Panc1 (cell line): ENCODE measurements around the gene GBA2. TPM values are rescaled to one million over a fixed set of nuclear protein-coding genes. Genes with fewer than 3 reads are reported as not detected.

Experiments
- ATAC-seq: fragments of 200-7000 bp; cut with Tn5 transposase; 2 replicates; pipeline ENCODE4 v1.9.1; 2020; ENCODE audit warnings: mild to moderate bottlenecking, moderate library complexity
- BruUV-seq: library from RNA; stranded (reverse); fragments of 400-500 nt; replicated peaks from 2 replicates; lab custom pipeline; 2021; lab: Mats Ljungman, UMichigan
- CTCF ChIA-PET: fragments of 300-600 bp; sonication (Branson Sonifier 250); formaldehyde crosslinking; loops from one replicate; lab custom pipeline; 2022; ENCODE audit warnings: antibody characterized with exemption; lab: Charles Lee
- POLR2A ChIA-PET: fragments of 300-600 bp; sonication (Branson Sonifier 250); formaldehyde crosslinking; loops from one replicate; lab custom pipeline; 2022; ENCODE audit warnings: antibody characterized with exemption; lab: Charles Lee
- DNase-seq: peaks from one replicate; pipeline ENCODE4 v3.0.0-alpha.2; 2010; ENCODE audit warnings: low read depth, low spot score
- H3K27ac ChIP-seq: 2 replicates; pipeline ENCODE4 v1.5.1; 2011; ENCODE audit warnings: mild to moderate bottlenecking, low read length, inconsistent platforms
- H3K27me3 ChIP-seq: fragments of 200-500 bp; sonication (Bioruptor generic); 2 replicates; pipeline ENCODE4 v1.6.0; 2014; ENCODE audit warnings: low read length, inconsistent platforms; ENCODE audit not compliant: control insufficient read depth, insufficient read depth
- H3K36me3 ChIP-seq: fragments of 200-500 bp; sonication (Bioruptor generic); 2 replicates; pipeline ENCODE4 v1.5.1; 2014; ENCODE audit warnings: inconsistent platforms, mild to moderate bottlenecking, low read length, moderate library complexity; ENCODE audit not compliant: control insufficient read depth, insufficient read depth
- H3K4me1 ChIP-seq: 2 replicates; pipeline ENCODE4 v1.5.1; 2011; ENCODE audit warnings: inconsistent platforms, mild to moderate bottlenecking, low read length, moderate library complexity; ENCODE audit not compliant: control insufficient read depth, insufficient read depth
- H3K4me3 ChIP-seq, 2 experiments: 2 replicates each; pipeline ENCODE4 v1.5.1; 2011 to 2012; ENCODE audit warnings: low read depth in 2 of 2, low read length in 2 of 2, mild to moderate bottlenecking in 2 of 2, inconsistent platforms in 1 of 2, moderate library complexity in 1 of 2
- H3K9me3 ChIP-seq: fragments of 200-500 bp; sonication (Bioruptor generic); 2 replicates; pipeline ENCODE4 v1.5.1; 2014; ENCODE audit warnings: low read depth, mild to moderate bottlenecking, inconsistent platforms, low read length, moderate library complexity; ENCODE audit not compliant: control insufficient read depth, insufficient read depth
- POLR2AphosphoS5 ChIP-seq: IDR thresholded peaks from 2 replicates; pipeline ENCODE4 v1.6.1; 2012; ENCODE audit warnings: mild to moderate bottlenecking, low read depth, low read length, moderate library complexity
- SIN3A ChIP-seq: IDR thresholded peaks from 2 replicates; pipeline ENCODE4 v1.6.1; 2012; ENCODE audit warnings: low read depth, mild to moderate bottlenecking, low read length, moderate library complexity, borderline replicate concordance; ENCODE audit not compliant: insufficient read depth
- TCF7L2 ChIP-seq: IDR thresholded peaks from 2 replicates; pipeline ENCODE4 v1.6.1; 2011; ENCODE audit warnings: mild to moderate bottlenecking, low read depth, low read length, inconsistent platforms
- in situ Hi-C: cut with HindIII; loops from 2 replicates; pipeline ENCODE4 v1.10.0; 2016; ENCODE audit warnings: low sequenced_read_pairs, low pct_unique_long_range_greater_than_20kb
- intact Hi-C: fragments of 100-400 bp; cut with micrococcal nuclease; formaldehyde crosslinking; loops from one replicate; pipeline ENCODE4 v1.10.0; 2022; ENCODE audit not compliant: unreplicated experiment
- total RNA-seq: library from RNA; stranded (reverse); gene quantifications from one replicate; pipeline ENCODE4 v1.2.1, GENCODE V29; 2021; ENCODE audit not compliant: unreplicated experiment
- TF ChIP-seq, protein P1 (sequence below), 2 experiments: IDR thresholded peaks; 2 replicates each; pipeline ENCODE4 v1.6.1; 2011 to 2012; ENCODE audit warnings: low read depth in 2 of 2, control low read depth in 1 of 2, low read length in 1 of 2, mild to moderate bottlenecking in 1 of 2, moderate library complexity in 1 of 2; ENCODE audit not compliant: insufficient read depth in 1 of 2
- TF ChIP-seq, protein P2 (sequence below): fragments of 450-650 bp; IDR thresholded peaks from 2 replicates; pipeline ENCODE4 v1.5.1; 2017; ENCODE audit warnings: mild to moderate bottlenecking

The GBA2 gene
- total RNA-seq, 1 experiment from 2014 or later: 109 TPM

DNA sequence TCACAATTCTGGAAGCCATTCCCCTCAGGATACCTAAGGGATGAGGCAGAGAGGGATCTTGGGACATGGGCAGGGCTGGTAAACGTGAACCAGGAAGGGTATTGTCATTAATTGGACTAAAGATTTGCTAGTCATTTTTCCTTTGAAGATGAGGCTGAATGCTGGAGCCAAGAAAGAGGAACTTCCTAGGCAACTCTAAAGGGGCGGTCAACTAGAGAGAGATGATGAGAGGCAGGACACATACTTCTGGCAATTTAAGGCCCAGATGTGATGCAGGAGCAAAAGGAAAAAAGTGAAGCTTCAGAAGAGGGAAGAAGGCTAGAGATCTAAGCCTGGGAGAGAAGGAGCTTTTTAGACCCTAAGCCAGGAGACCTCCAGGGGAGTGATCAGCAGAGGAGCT is 5.6 kb downstream of the GBA2 start:
- Histone ChIP-seq H3K4me1 (peaks cover 17% of the 10 kb centered on the region; the same call in 1 of the 2 replicates), H3K9me3 (no peaks in the 10 kb centered on the region), H3K27ac (no peak overlapping the region), H3K4me3 (no peak overlapping the region), H3K27me3 (no peaks in the 10 kb centered on the region), H3K36me3 (peaks cover 18% of the 10 kb centered on the region)
- intact Hi-C loops: no loop called here
- ChIA-PET POLR2A (no interaction called here), CTCF (interaction anchor here (0.5 kb wide), 1 partner anchor 39 kb away, joined by 4 read pairs; no protein-coding TSS in a partner anchor)
- TF ChIP-seq POLR2AphosphoS5: no peak
- in situ Hi-C loops: no loop called here
- no peak for DNase-seq
- BruUV-seq: no TSS peak
- no peak for ATAC-seq

DNA sequence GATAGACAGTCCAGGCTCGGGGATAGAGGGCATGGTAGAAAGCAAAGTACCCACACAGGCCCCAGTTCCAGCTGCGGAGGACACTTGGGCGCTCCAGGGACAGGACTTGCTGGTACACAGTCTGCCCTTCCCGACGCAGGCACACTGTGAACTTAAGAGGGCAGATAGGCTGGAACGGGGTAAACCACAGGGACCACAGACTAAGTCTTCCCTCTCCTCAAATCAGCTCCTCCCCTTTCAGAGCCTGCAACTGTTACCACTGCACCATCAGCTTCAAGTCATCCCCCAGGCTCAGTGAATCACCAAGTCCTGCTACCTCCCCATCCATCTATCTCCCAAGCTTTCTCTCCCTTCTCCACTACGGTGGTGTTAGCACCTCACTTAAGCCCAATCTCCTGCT is 7.3 kb downstream of the GBA2 start:
- Histone ChIP-seq H3K4me3 (no peak overlapping the region), H3K36me3 (peaks cover 24% of the 10 kb centered on the region), H3K4me1 (peaks cover 17% of the 10 kb centered on the region), H3K9me3 (no peaks in the 10 kb centered on the region), H3K27ac (no peak overlapping the region), H3K27me3 (no peaks in the 10 kb centered on the region)
- in situ Hi-C loops: no loop called here
- ChIA-PET POLR2A (no interaction called here), CTCF (interaction anchor here (1.2 kb wide), 1 partner anchor 141 kb away, joined by 3 read pairs; no protein-coding TSS in a partner anchor)
- no peak for ATAC-seq
- intact Hi-C loops: no loop called here
- BruUV-seq: no TSS peak
- DNase-seq: no peak
- TF ChIP-seq SIN3A: no peak
- no peak for TF ChIP-seq POLR2AphosphoS5
- no peak for TF ChIP-seq TCF7L2
- TF ChIP-seq, protein P1, sequence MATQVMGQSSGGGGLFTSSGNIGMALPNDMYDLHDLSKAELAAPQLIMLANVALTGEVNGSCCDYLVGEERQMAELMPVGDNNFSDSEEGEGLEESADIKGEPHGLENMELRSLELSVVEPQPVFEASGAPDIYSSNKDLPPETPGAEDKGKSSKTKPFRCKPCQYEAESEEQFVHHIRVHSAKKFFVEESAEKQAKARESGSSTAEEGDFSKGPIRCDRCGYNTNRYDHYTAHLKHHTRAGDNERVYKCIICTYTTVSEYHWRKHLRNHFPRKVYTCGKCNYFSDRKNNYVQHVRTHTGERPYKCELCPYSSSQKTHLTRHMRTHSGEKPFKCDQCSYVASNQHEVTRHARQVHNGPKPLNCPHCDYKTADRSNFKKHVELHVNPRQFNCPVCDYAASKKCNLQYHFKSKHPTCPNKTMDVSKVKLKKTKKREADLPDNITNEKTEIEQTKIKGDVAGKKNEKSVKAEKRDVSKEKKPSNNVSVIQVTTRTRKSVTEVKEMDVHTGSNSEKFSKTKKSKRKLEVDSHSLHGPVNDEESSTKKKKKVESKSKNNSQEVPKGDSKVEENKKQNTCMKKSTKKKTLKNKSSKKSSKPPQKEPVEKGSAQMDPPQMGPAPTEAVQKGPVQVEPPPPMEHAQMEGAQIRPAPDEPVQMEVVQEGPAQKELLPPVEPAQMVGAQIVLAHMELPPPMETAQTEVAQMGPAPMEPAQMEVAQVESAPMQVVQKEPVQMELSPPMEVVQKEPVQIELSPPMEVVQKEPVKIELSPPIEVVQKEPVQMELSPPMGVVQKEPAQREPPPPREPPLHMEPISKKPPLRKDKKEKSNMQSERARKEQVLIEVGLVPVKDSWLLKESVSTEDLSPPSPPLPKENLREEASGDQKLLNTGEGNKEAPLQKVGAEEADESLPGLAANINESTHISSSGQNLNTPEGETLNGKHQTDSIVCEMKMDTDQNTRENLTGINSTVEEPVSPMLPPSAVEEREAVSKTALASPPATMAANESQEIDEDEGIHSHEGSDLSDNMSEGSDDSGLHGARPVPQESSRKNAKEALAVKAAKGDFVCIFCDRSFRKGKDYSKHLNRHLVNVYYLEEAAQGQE (IDR thresholded peaks at IDR 0.05; ENCODE audit: insufficient read depth in 1 of 2, low read depth in 2 of 2, low read length in 1 of 2): no peak
- TF ChIP-seq, protein P2, sequence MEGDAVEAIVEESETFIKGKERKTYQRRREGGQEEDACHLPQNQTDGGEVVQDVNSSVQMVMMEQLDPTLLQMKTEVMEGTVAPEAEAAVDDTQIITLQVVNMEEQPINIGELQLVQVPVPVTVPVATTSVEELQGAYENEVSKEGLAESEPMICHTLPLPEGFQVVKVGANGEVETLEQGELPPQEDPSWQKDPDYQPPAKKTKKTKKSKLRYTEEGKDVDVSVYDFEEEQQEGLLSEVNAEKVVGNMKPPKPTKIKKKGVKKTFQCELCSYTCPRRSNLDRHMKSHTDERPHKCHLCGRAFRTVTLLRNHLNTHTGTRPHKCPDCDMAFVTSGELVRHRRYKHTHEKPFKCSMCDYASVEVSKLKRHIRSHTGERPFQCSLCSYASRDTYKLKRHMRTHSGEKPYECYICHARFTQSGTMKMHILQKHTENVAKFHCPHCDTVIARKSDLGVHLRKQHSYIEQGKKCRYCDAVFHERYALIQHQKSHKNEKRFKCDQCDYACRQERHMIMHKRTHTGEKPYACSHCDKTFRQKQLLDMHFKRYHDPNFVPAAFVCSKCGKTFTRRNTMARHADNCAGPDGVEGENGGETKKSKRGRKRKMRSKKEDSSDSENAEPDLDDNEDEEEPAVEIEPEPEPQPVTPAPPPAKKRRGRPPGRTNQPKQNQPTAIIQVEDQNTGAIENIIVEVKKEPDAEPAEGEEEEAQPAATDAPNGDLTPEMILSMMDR: no peak

DNA sequence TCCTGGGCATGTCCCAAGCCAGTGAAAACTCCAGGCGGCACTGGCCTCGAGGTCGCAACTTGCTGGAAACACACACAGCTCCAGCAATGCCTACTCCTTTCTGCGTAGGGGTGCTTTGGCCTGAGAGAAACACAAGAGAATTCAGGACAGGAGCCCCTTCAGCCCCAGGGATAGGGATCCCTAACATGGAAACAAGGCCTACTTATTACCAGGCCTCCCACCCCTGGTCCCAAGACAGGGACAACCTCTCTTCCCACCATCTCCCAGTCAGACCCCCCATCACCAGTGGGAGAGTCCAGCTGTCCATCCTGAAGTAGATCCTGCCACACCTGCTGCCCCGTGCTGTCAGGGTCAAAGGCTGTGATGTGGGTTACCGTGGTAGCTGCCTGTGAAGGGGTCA is 8.8 kb downstream of the GBA2 start:
- no peak for DNase-seq
- no peak for TF ChIP-seq SIN3A
- TF ChIP-seq, protein P1 (IDR thresholded peaks at IDR 0.05; ENCODE audit: insufficient read depth in 1 of 2, low read depth in 2 of 2, low read length in 1 of 2): no peak
- TF ChIP-seq, protein P2: no peak
- no peak for TF ChIP-seq TCF7L2
- no peak for TF ChIP-seq POLR2AphosphoS5
- in situ Hi-C loops (no loop called here), intact Hi-C loops (no loop called here)
- Histone ChIP-seq H3K9me3 (no peaks in the 10 kb centered on the region), H3K4me1 (peaks cover 14% of the 10 kb centered on the region), H3K27me3 (no peaks in the 10 kb centered on the region), H3K36me3 (peaks cover 34% of the 10 kb centered on the region), H3K27ac (no peak overlapping the region), H3K4me3 (no peak overlapping the region)
- ChIA-PET CTCF (no interaction called here), POLR2A (no interaction called here)
- no peak for ATAC-seq
- no TSS peak for BruUV-seq
